GM21390 (cell line): ENCODE measurements around the gene TCEA3.

Experiments
- ATAC-seq: cut with Tn5 transposase; IDR thresholded peaks from one replicate; pipeline ENCODE4 v1.9.1; 2021; ENCODE audit not compliant: unreplicated experiment

The TCEA3 gene

DNA sequence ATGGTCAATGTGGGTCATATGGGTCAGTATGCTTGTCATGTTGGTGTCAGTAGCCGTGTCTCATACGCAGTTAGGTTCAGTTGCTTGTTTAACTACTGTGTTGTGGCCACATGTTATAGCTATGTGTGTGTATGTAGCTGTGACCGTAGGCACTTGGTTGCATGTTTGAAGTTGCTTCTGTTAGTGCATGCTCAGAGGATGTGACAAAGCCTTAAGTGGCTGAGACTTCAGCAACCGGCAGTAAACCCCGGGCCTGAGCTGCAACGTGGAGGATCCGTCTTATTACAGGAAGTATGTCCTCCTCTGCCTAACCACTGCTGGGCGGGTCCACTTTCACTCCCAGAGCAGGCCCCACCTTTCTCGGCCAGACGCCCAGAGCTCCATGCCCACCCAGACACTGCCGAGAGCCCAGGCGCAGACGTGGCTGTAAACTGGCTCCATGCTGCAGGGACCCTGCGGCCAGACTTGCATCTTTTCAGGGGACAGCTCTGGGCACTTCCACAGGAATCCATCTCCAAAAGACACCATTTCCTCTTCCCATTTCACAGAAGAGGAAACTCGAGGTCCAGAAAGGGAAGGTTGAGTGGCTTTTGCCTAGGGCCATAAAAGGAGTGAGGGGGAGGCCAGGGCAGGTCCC is 2.2 kb downstream of the TCEA3 start:
- ATAC-seq = no peak

- no peak for ATAC-seq
Measured at GRCh38 chr1:23421753-23422240, 2.8 kb downstream of the TCEA3 start.

DNA sequence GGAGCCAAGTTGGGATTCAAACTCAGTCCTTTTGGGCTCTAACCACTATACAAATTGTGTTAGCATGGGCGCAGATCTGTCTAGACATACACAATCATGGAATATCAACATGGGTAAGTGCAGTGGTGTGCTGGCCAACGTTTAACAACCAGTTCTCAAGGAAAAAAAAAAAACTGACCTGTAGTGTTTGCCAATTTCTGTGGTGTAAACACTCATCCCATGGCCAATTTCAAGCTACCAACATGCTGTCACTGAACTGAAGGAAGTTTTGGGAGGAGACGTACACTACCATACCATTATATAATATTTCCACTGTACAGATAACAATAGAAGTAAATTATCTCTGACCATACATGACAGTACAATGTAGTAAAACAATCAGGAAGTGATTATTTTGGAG is 3.2 kb downstream of the TCEA3 start:
- no peak for ATAC-seq

DNA sequence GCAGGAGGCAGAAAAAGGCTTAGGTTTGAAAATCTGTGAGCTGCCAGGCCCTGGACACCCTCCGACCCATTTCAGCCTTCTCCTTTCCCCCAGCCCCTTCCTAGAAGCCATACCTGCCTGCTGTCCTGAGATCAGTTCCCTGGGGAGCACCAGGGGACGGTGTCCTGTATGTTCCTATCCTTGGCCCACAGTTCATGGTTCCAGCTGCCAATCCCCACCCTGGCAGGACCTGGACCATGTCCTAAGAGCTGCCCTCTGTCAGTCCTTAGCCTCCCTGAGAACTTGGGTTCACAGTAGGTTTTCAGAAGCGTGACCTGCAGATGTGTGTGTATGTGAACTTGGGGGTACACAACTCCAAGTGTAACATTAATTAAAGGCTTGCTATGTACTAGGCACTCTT is 3.8 kb downstream of the TCEA3 start:
- no peak for ATAC-seq

DNA sequence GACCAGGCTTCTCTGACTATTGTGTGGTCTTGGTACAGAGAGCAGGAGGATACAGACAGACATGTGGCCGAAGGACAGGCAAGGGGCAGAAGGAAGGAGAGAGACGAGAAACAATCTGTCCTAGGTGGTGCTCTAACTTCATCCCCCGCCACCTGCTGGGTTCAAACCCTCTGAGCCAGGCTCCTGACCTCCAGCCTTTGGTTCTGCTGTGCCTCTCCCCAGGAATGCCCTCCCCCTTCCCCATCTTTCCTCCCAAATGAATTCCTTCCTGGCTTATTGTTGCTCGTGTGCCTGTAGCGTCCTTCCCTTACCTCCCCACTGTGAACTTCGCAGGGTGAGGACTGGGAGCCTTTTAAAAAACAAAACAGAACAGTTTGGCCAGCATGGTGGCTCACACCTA is 5.4 kb downstream of the TCEA3 start:
- ATAC-seq = no peak

- no peak for ATAC-seq
Measured at GRCh38 chr1:23417570-23417969, 7.0 kb downstream of the TCEA3 start.

DNA sequence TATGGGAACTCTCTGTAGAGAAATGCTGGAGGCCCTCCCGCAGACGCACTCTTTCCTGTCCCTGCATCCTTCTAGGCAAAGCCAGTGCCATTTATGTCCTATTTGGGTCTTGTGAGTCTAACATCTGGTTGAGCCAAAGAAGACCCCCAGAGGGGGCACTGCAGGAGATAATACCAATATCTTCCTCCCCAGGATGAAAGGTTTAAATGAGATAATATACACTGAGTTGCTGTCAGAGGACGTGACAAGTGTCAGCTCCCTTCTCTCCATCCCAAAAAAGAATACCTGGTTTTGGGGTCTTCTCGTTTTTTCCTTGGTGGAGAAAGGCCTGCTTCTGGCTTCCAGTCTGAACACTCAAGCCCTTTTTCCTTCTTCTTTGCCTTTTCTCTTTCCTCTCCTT is 7.6 kb downstream of the TCEA3 start:
- ATAC-seq = no peak

DNA sequence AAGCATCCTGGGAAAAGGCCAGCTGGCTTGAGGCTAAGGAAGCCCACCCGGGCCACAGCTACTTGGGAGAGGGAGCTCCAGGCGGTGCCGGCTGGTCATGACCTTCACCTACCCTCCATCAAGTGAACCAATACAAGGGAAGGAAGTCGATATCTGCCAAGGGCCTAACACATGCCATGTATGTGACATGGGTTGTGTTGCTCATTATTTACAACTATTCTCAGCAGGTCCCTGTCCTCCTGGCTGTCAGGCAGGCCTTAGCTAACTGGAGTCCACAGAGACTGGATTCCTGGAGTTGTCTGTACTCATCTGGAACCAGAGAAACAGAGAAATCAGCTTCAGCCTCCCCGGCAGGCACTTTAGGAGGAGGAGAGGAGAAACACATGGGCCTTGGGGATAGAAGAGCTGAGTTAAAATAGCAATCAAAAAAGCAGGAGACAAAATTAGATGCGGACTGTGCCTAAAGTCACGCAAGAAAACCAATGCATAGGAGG is 15.7 kb downstream of the TCEA3 start:
- ATAC-seq = no peak

- no peak for ATAC-seq
Measured at GRCh38 chr1:23407016-23407630, 17.4 kb downstream of the TCEA3 start.

DNA sequence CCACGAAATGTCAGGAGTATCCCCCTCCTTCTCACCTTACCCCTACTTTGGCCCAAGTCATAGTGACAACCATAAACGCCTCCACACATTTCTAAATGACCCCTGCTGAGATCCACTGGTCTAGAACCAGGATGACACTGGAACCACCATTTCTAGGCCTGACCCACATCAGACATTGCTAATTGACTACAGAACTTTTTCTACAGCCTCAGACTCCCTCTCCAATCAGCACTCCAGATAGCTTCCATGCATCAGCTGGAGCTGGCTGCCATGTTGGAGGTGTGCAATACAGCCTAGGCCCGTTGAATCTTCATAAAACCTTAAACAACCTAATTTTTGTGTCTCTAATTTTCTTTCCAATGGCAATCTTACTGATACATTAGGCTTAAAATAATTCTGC is 18.6 kb downstream of the TCEA3 start:
- no peak for ATAC-seq

GRCh38 chr1:23403735-23404486 is 20.6 kb downstream of the TCEA3 start:
- ATAC-seq = no peak

GRCh38 chr1:23403355-23403734 is 21.2 kb downstream of the TCEA3 start:
- no peak for ATAC-seq

GRCh38 chr1:23403038-23403336 is 21.6 kb downstream of the TCEA3 start:
- no peak for ATAC-seq

- no peak for ATAC-seq
Measured at GRCh38 chr1:23402286-23403037, 22.1 kb downstream of the TCEA3 start.

DNA sequence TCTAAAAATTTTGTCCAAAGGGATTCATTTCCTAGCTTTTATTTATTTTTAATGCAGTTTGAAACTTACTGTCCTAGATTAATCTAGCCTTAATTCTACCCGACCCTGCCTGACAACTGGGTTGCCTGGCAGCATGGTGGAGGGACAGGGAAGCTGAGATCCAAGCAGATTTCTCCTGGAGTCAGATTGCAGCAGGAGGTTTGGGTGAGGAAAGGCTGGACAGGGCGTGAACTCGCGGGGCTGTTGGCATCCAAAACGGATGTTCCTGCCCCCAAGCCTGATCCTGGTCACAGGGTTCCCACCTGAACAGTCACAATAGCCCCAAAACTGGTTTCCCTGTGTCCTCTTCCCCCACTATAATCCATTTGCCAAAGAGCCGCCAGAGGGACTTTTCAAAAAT is 23.2 kb downstream of the TCEA3 start:
- ATAC-seq = no peak

DNA sequence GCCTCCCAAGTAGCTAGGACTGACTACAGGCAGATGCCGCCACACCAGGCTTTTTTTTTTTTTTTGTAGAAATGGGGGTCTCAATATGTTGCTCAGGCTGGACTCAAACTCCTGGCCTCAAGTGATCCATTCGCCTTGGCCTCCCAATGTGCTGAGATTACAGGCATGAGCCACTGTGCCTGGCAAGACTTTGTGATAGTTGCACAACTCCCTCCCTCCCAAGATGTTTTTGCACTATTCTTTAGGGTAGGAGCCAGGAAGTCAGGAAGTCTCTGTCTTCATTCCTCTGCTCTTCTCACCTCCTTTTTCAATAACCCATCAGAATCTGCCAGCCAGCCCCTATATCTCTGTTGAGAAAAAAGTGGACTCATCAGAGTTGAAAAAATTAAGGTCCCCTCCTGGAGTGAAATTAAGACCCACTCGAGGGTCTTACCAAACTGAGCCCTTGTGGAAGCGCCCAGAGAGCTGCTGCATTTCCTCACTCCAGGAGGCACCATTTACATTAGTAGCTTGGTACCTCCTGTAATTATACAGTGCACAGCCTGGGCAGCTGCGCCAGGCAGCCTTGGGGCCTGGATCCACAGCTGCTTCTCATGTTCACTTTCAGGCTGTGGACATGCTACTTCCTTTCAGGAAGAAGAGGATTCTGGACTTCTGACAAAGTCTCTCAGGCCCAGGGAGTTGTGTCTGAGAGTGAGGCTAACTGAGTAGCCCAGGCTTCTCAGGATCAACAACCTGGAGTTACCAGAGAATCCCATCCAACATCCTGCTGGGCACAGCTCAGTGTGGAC is 24.0 kb downstream of the TCEA3 start:
- no peak for ATAC-seq

DNA sequence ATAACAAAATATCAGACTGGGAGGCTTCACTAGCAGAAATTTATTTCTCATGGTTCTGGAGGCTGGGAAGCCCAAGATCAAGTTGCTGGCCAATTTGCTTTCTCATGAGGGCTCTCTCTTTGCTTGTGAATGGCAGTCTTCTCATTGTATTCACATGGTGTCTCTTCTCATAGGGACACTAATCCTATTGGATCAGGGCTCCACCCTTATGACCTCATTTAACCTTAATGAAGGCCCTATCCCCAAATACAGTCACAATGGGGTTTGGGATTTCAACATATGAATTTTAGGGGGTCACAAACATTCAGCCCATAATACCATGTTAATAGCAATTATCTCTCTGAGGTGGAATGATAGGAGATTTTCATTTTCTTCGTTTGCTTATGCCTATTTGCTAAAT is 25.3 kb downstream of the TCEA3 start:
- no peak for ATAC-seq

GRCh38 chr1:23397908-23398307 is 26.6 kb downstream of the TCEA3 start:
- no peak for ATAC-seq

DNA sequence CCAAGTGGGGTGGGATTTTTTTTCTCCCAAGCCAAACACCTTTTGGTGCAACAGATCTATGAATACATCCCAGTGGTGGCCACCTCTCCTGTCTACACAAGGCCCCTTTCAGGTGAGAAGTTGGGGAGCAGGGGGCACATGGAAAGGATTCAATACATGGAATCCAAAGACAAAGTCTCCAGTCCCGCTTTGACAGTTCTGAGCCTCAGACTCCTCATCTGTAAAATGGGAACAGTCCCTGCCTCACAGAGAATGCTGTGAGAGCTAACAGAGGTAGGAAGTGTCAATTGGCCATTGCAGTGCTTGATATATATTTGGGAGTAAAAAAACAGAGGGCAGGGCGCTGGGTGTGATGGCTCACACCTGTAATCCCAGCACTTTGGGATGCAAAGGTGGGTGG is 28.2 kb downstream of the TCEA3 start:
- no peak for ATAC-seq

GRCh38 chr1:23395849-23396248 is 28.7 kb downstream of the TCEA3 start:
- no peak for ATAC-seq
